HepG2 (cell line): ENCODE data around the gene LSM5. TPM values are rescaled to one million over a fixed set of nuclear protein-coding genes. Genes with fewer than 3 reads are reported as not detected.
A peak's percentile ranks its signal among the peaks of the same experiment; 100 is the strongest.

Experiments
- E2F5 ChIP-seq: sonication (generic); formaldehyde crosslinking; conservative IDR thresholded peaks from 2 replicates; pipeline ENCODE4 v1.4.0; 2020; ENCODE audit warnings: missing genetic modification reagents
- FOXJ3 ChIP-seq: sonication (generic); formaldehyde crosslinking; IDR thresholded peaks from 2 replicates; pipeline ENCODE4 v1.4.0; 2020; ENCODE audit warnings: missing genetic modification reagents, mild to moderate bottlenecking, borderline replicate concordance
- FOXK2 ChIP-seq: fragments of 450-650 bp; IDR thresholded peaks from 2 replicates; pipeline ENCODE4 v1.6.1; 2016
- HOMEZ ChIP-seq: IDR thresholded peaks from 2 replicates; pipeline ENCODE4 v1.6.1; 2016; ENCODE audit warnings: low read depth
- JUND ChIP-seq: sonication (generic); formaldehyde crosslinking; IDR thresholded peaks from 2 replicates; pipeline ENCODE4 v1.8.0; 2022; ENCODE audit warnings: mild to moderate bottlenecking, missing genetic modification reagents
- KLF12 ChIP-seq: sonication (generic); formaldehyde crosslinking; IDR thresholded peaks from 2 replicates; pipeline ENCODE4 v1.4.0; 2020; ENCODE audit warnings: missing genetic modification reagents, borderline replicate concordance
- NONO ChIP-seq, 2 experiments: fragments of 450-650 bp in 1 of 2; sonication (generic) in 1 of 2; formaldehyde crosslinking in 1 of 2; IDR thresholded peaks in 1 of 2; conservative IDR thresholded peaks in 1 of 2; 2 replicates each; pipeline versions ENCODE4 v1.6.1 to v1.8.0; 2017 to 2022; ENCODE audit warnings: mild to moderate bottlenecking in 1 of 2, missing genetic modification reagents in 1 of 2, moderate library complexity in 1 of 2
- PRPF4 ChIP-seq: fragments of 200-400 bp; formaldehyde crosslinking; IDR thresholded peaks from 2 replicates; pipeline ENCODE4 v1.6.1; 2016; ENCODE audit warnings: low read length, low read depth; ENCODE audit not compliant: poor library complexity, severe bottlenecking
- RAD51 ChIP-seq: fragments of 450-650 bp; IDR thresholded peaks from 2 replicates; pipeline ENCODE4 v1.6.1; 2016; ENCODE audit warnings: borderline replicate concordance
- RFX1 ChIP-seq: fragments of 450-650 bp; IDR thresholded peaks from 2 replicates; pipeline ENCODE4 v1.6.1; 2017
- SALL2 ChIP-seq: sonication (generic); formaldehyde crosslinking; IDR thresholded peaks from 2 replicates; pipeline ENCODE4 v1.8.1; 2023; ENCODE audit warnings: mild to moderate bottlenecking, missing genetic modification reagents, inconsistent platforms
- SP1 ChIP-seq, 2 experiments: fragments of 450-650 bp in 1 of 2; sonication (generic) in 1 of 2; formaldehyde crosslinking in 1 of 2; IDR thresholded peaks; 2 replicates each; pipeline versions ENCODE4 v1.4.0 to v1.6.1; 2016 to 2020; ENCODE audit warnings: missing genetic modification reagents in 1 of 2
- SP5 ChIP-seq: IDR thresholded peaks from 2 replicates; pipeline ENCODE4 v1.6.1; 2016; ENCODE audit warnings: low read depth, borderline replicate concordance
- TGIF2 ChIP-seq: IDR thresholded peaks from 2 replicates; pipeline ENCODE4 v1.6.1; 2016; ENCODE audit warnings: control low read depth, missing compliant biosample characterization
- ZBTB3 ChIP-seq: sonication (generic); formaldehyde crosslinking; IDR thresholded peaks from 2 replicates; pipeline ENCODE4 v1.4.0; 2020; ENCODE audit warnings: low read depth, mild to moderate bottlenecking, moderate library complexity, missing genetic modification reagents, borderline replicate concordance
- ZBTB7B ChIP-seq: sonication (generic); formaldehyde crosslinking; IDR thresholded peaks from 2 replicates; pipeline ENCODE4 v1.4.0; 2020; ENCODE audit warnings: missing genetic modification reagents
- ZC3H4 ChIP-seq: sonication (generic); formaldehyde crosslinking; IDR thresholded peaks from 2 replicates; pipeline ENCODE4 v1.4.0; 2020; ENCODE audit warnings: missing genetic modification reagents, borderline replicate concordance
- ZNF124 ChIP-seq: sonication (generic); formaldehyde crosslinking; IDR thresholded peaks from 2 replicates; pipeline ENCODE4 v1.4.0; 2020; ENCODE audit warnings: missing genetic modification reagents
- ZNF230 ChIP-seq: sonication (generic); formaldehyde crosslinking; IDR thresholded peaks from 2 replicates; pipeline ENCODE4 v1.4.0; 2020; ENCODE audit warnings: mild to moderate bottlenecking, missing genetic modification reagents
- ZNF275 ChIP-seq: sonication (generic); formaldehyde crosslinking; IDR thresholded peaks from 2 replicates; pipeline ENCODE4 v1.8.0; 2022; ENCODE audit warnings: missing genetic modification reagents, mild to moderate bottlenecking, inconsistent platforms, borderline replicate concordance
- ZNF317 ChIP-seq: sonication (generic); formaldehyde crosslinking; IDR thresholded peaks from 2 replicates; pipeline ENCODE4 v1.5.0; 2020; ENCODE audit warnings: mild to moderate bottlenecking, missing genetic modification reagents
- ZNF34 ChIP-seq: sonication (generic); formaldehyde crosslinking; IDR thresholded peaks from 2 replicates; pipeline ENCODE4 v1.4.0; 2020; ENCODE audit warnings: mild to moderate bottlenecking, missing genetic modification reagents, borderline replicate concordance
- ZNF576 ChIP-seq: sonication (generic); formaldehyde crosslinking; IDR thresholded peaks from 2 replicates; pipeline ENCODE4 v1.4.0; 2020; ENCODE audit warnings: mild to moderate bottlenecking, missing genetic modification reagents
- ZNF75D ChIP-seq: sonication (generic); formaldehyde crosslinking; IDR thresholded peaks from 2 replicates; pipeline ENCODE4 v1.8.1; 2023; ENCODE audit warnings: missing genetic modification reagents, mild to moderate bottlenecking, borderline replicate concordance
- ZNF768 ChIP-seq: sonication (generic); formaldehyde crosslinking; IDR thresholded peaks from 2 replicates; pipeline ENCODE4 v1.4.0; 2020; ENCODE audit warnings: missing genetic modification reagents
- ZZZ3 ChIP-seq: sonication (generic); formaldehyde crosslinking; IDR thresholded peaks from 2 replicates; pipeline ENCODE4 v1.4.0; 2020; ENCODE audit warnings: missing genetic modification reagents, mild to moderate bottlenecking, borderline replicate concordance
- polyA plus RNA-seq, 8 experiments: library from polyadenylated mRNA; depleted of rRNA in 3 of 8; stranded (reverse) in 7 of 8; unstranded in 1 of 8; fragments of >200 nt; fragmentation: Illumina TruSeq in 4 of 8; extraction: Trizol in 4 of 8; gene quantifications; 2 replicates each; pipeline versions ENCODE4 v1.2.1 to v1.2.3, GENCODE V29; 2011 to 2016; ENCODE audit warnings: low read depth in 4 of 8, missing spikeins in 1 of 8, mixed read lengths in 1 of 8; ENCODE audit not compliant: insufficient read depth in 1 of 8
- total RNA-seq, 5 experiments: library from RNA; depleted of rRNA; stranded (reverse); fragments of >200 nt; fragmentation: Illumina TruSeq; extraction: Trizol; gene quantifications; 2 replicates each; pipeline ENCODE4 v1.2.3, GENCODE V29; 2016; ENCODE audit warnings: low read depth in 1 of 5

Gene LSM5
- total and polyA plus RNA-seq, 2 of the 13 experiments (the other 11 are each of a cell fraction or from before 2014, with no cell fraction given): 30.3 to 183 TPM

- TF ChIP-seq HOMEZ (CRISPR knock-in tag): peak; percentile 37; the same call in 1 of the 2 replicates
- no peak; the same call in none of the 2 replicates for TF ChIP-seq ZBTB3
- no peak for TF ChIP-seq ZC3H4 (CRISPR knock-in tag)
- TF ChIP-seq RAD51: peak; percentile 31; the same call in 1 of the 2 replicates
- TF ChIP-seq RFX1: no peak
- 0 out of 2 replicates have a peak, but pooled peaks have one; percentile 54 for TF ChIP-seq JUND (CRISPR knock-in tag)
- no peak for TF ChIP-seq ZNF34 (CRISPR knock-in tag)
- TF ChIP-seq SP5 (CRISPR knock-in tag): peak; percentile 73
- TF ChIP-seq NONO (IDR thresholded peaks at IDR 0.05): no peak
- peak; percentile 59 for TF ChIP-seq NONO (CRISPR knock-in tag; conservative IDR thresholded peaks at IDR 0.05)
- TF ChIP-seq FOXK2: no peak
- peak; percentile 66 for TF ChIP-seq ZNF230 (CRISPR knock-in tag)
- peak; percentile 84 for TF ChIP-seq KLF12
- no peak for TF ChIP-seq SP1 (IDR thresholded peaks at IDR 0.05)
- peak; percentile 64 for TF ChIP-seq SP1 (CRISPR knock-in tag; IDR thresholded peaks at IDR 0.05)
- no peak; the same call in 1 of the 2 replicates for TF ChIP-seq ZNF275 (CRISPR knock-in tag)
- TF ChIP-seq FOXJ3: peak; percentile 36; the same call in 1 of the 2 replicates
- no peak for TF ChIP-seq PRPF4
- peak; percentile 83 for TF ChIP-seq ZNF768 (CRISPR knock-in tag)
- peak; percentile 93 for TF ChIP-seq ZBTB7B (CRISPR knock-in tag)
- TF ChIP-seq TGIF2 (CRISPR knock-in tag): peak; percentile 51; the same call in 1 of the 2 replicates
- no peak for TF ChIP-seq ZNF576
- peak; percentile 94 for TF ChIP-seq SALL2 (CRISPR knock-in tag)
- TF ChIP-seq ZNF317 (CRISPR knock-in tag): no peak; the same call in none of the 2 replicates
- no peak for TF ChIP-seq ZNF75D (CRISPR knock-in tag)
- TF ChIP-seq ZNF124 (CRISPR knock-in tag): no peak
- TF ChIP-seq ZZZ3 (CRISPR knock-in tag): 0 out of 2 replicates have a peak, but pooled peaks have one; percentile 23
- no peak for TF ChIP-seq E2F5 (CRISPR knock-in tag)
Measured at GRCh38 chr7:32495298-32496051, 5.3 kb upstream of the LSM5 start, which contains the start of gene AVL9 (continued).
